SK-N-SH (cell line): ENCODE data around the gene MAPK11. TPM values are rescaled to one million over a fixed set of nuclear protein-coding genes. Genes with fewer than 3 reads are reported as not detected.

Experiments
- CTCF ChIA-PET: fragments of 300-600, 350-600 bp; formaldehyde crosslinking; extraction: SDS; loops from one replicate; lab custom pipeline; 2021; lab: Yijun Ruan, JAX
- POLR2A ChIA-PET: fragments of 350-600 bp; sonication (Branson Sonifier 250); formaldehyde crosslinking; extraction: SDS; loops from one replicate; lab custom pipeline; 2020; ENCODE audit warnings: antibody characterized with exemption, inconsistent platforms; lab: Yijun Ruan, JAX
- DNase-seq: peaks from one replicate; pipeline ENCODE4 v3.0.0; 2012
- H2AFZ ChIP-seq: fragments of 200-600 bp; sonication (generic); 2 replicates; pipeline ENCODE4 v1.8.1; 2016; ENCODE audit warnings: antibody characterized with exemption, mild to moderate bottlenecking, low read depth
- H3F3A ChIP-seq: fragments of 200-600 bp; sonication (generic); replicated peaks from 2 replicates; pipeline ENCODE3; 2016; ENCODE audit warnings: antibody characterized with exemption, mild to moderate bottlenecking; ENCODE audit not compliant: insufficient read depth
- H3K27ac ChIP-seq, 2 experiments: fragments of 200-500 bp in 1 of 2; fragments of 200-600 bp in 1 of 2; sonication (Bioruptor generic) in 1 of 2; sonication (generic), shearing (Covaris generic) in 1 of 2; 2 replicates each; pipeline versions ENCODE4 v1.5.1 to v1.6.1; 2014 to 2016; ENCODE audit warnings: low read depth in 2 of 2, inconsistent platforms in 1 of 2, low read length in 1 of 2, mild to moderate bottlenecking in 1 of 2, mixed read lengths in 1 of 2
- H3K27me3 ChIP-seq: fragments of 200-600 bp; sonication (generic), shearing (Covaris generic); 2 replicates; pipeline ENCODE4 v1.6.1; 2016; ENCODE audit warnings: mixed run types; ENCODE audit not compliant: insufficient read depth
- H3K36me3 ChIP-seq, 2 experiments: fragments of 200-500 bp in 1 of 2; fragments of 200-600 bp in 1 of 2; sonication (Bioruptor generic) in 1 of 2; sonication (generic) in 1 of 2; replicated peaks in 1 of 2; 2 replicates each; pipeline versions ENCODE3 to v1.5.1; 2014 to 2016; ENCODE audit warnings: low read length in 1 of 2, mild to moderate bottlenecking in 1 of 2; ENCODE audit not compliant: insufficient read depth in 2 of 2, control insufficient read depth in 1 of 2
- H3K4me1 ChIP-seq, 2 experiments: fragments of 200-500 bp in 1 of 2; fragments of 200-600 bp in 1 of 2; sonication (Bioruptor generic) in 1 of 2; sonication (generic), shearing (Covaris generic) in 1 of 2; 2 replicates each; pipeline versions ENCODE4 v1.5.1 to v1.6.1; 2014 to 2016; ENCODE audit warnings: low read depth in 1 of 2, low read length in 1 of 2, mixed run types in 1 of 2; ENCODE audit not compliant: insufficient read depth in 2 of 2, control insufficient read depth in 1 of 2
- H3K4me2 ChIP-seq: fragments of 200-600 bp; sonication (generic), shearing (Covaris generic); 2 replicates; pipeline ENCODE4 v1.6.1; 2017; ENCODE audit warnings: mixed run types
- H3K4me3 ChIP-seq, 2 experiments: fragments of 200-500 bp in 1 of 2; fragments of 200-600 bp in 1 of 2; sonication (Bioruptor generic) in 1 of 2; sonication (generic), shearing (Covaris generic) in 1 of 2; 2 replicates each; pipeline versions ENCODE4 v1.5.1 to v1.8.1; 2014 to 2016; ENCODE audit warnings: low read depth in 2 of 2, inconsistent platforms in 1 of 2, low read length in 1 of 2, mild to moderate bottlenecking in 1 of 2, mixed read lengths in 1 of 2, moderate library complexity in 1 of 2
- H3K79me2 ChIP-seq: fragments of 200-600 bp; sonication (generic); 2 replicates; pipeline ENCODE4 v1.8.1; 2017; ENCODE audit warnings: mild to moderate bottlenecking; ENCODE audit not compliant: insufficient read depth
- H3K9ac ChIP-seq: fragments of 200-600 bp; sonication (generic); 2 replicates; pipeline ENCODE4 v1.6.1; 2017; ENCODE audit warnings: mixed run types
- H3K9me2 ChIP-seq: fragments of 200-600 bp; sonication (generic); 2 replicates; pipeline ENCODE4 v1.6.1; 2017; ENCODE audit warnings: mixed run types
- H3K9me3 ChIP-seq: fragments of 200-600 bp; sonication (generic); 2 replicates; pipeline ENCODE4 v1.6.1; 2017; ENCODE audit warnings: mixed run types, mild to moderate bottlenecking, moderate library complexity
- H4K20me1 ChIP-seq: fragments of 200-600 bp; sonication (generic); 2 replicates; pipeline ENCODE4 v1.6.1; 2017; ENCODE audit warnings: mild to moderate bottlenecking, mixed run types; ENCODE audit not compliant: insufficient read depth
- ELF1 ChIP-seq: IDR thresholded peaks from 2 replicates; pipeline ENCODE4 v1.4.0; 2012
- FOSL2 ChIP-seq: IDR thresholded peaks from 2 replicates; pipeline ENCODE4 v1.4.0; 2012; ENCODE audit warnings: low read depth, mild to moderate bottlenecking, moderate library complexity, borderline replicate concordance
- FOXM1 ChIP-seq: IDR thresholded peaks from 2 replicates; pipeline ENCODE4 v1.4.0; 2012; ENCODE audit warnings: low read depth, mild to moderate bottlenecking
- GABPA ChIP-seq: IDR thresholded peaks from 2 replicates; pipeline ENCODE4 v1.4.0; 2012; ENCODE audit warnings: low read depth, mild to moderate bottlenecking
- MXI1 ChIP-seq: IDR thresholded peaks from 2 replicates; pipeline ENCODE4 v1.6.1; 2012; ENCODE audit warnings: mild to moderate bottlenecking, low read depth, low read length, improper control_type of control experiment
- NFIC ChIP-seq: IDR thresholded peaks from 2 replicates; pipeline ENCODE4 v1.4.0; 2012; ENCODE audit warnings: borderline replicate concordance
- POLR2AphosphoS5 ChIP-seq: IDR thresholded peaks from 2 replicates; pipeline ENCODE4 v1.6.1; 2012; ENCODE audit warnings: low read depth, low read length
- RAD21 ChIP-seq: IDR thresholded peaks from 2 replicates; pipeline ENCODE4 v1.6.1; 2012; ENCODE audit warnings: mild to moderate bottlenecking, low read length
- RCOR1 ChIP-seq: fragments of 150-350 bp; IDR thresholded peaks from 2 replicates; pipeline ENCODE4 v1.6.1; 2017; ENCODE audit warnings: antibody characterized with exemption, low read length
- SMC3 ChIP-seq: IDR thresholded peaks from 2 replicates; pipeline ENCODE4 v1.6.1; 2012; ENCODE audit warnings: low read depth, low read length, improper control_type of control experiment
- TCF12 ChIP-seq: IDR thresholded peaks from 2 replicates; pipeline ENCODE4 v1.4.0; 2012
- YY1 ChIP-seq: IDR thresholded peaks from 2 replicates; pipeline ENCODE4 v1.4.0; 2012; ENCODE audit warnings: low read depth, mild to moderate bottlenecking
- WGBS: methylation state at CpG from one replicate; pipeline ENCODE4 v1.1.6; 2017; ENCODE audit warnings: low lambda C conversion rate; 5-methylcytosine and 5-hydroxymethylcytosine counted together
- polyA plus RNA-seq, 3 experiments: library from polyadenylated mRNA; depleted of rRNA; stranded (reverse); fragments of >200 nt; gene quantifications; 2 replicates each; pipeline ENCODE4 v1.2.3, GENCODE V29; 2012
- TF ChIP-seq, protein P1 (sequence below): IDR thresholded peaks from 2 replicates; pipeline ENCODE4 v1.4.0; 2012; ENCODE audit warnings: low read depth
- TF ChIP-seq, protein P2 (sequence below): IDR thresholded peaks from 2 replicates; pipeline ENCODE4 v1.4.0; 2012; ENCODE audit warnings: low read depth, borderline replicate concordance
- TF ChIP-seq, protein P3 (sequence below): IDR thresholded peaks from 2 replicates; pipeline ENCODE4 v1.6.1; 2012; ENCODE audit warnings: mild to moderate bottlenecking, low read depth, low read length, moderate library complexity
- TF ChIP-seq, protein P4 (sequence below): IDR thresholded peaks from 2 replicates; pipeline ENCODE4; 2012
- TF ChIP-seq, protein P5 (sequence below): fragments of 200-600 bp; sonication (generic); IDR thresholded peaks from 2 replicates; pipeline ENCODE4 v1.6.1; 2017; ENCODE audit warnings: antibody characterized with exemption, mild to moderate bottlenecking, moderate library complexity
- TF ChIP-seq, protein P6 (sequence below): fragments of 150-350 bp; IDR thresholded peaks from 2 replicates; pipeline ENCODE4 v1.6.1; 2017; ENCODE audit warnings: antibody characterized with exemption, low read length, low read depth, borderline replicate concordance

Gene MAPK11
- polyA plus RNA-seq, 1 of the 3 experiments (the other 2 are of a cell fraction): 36.0 TPM

DNA sequence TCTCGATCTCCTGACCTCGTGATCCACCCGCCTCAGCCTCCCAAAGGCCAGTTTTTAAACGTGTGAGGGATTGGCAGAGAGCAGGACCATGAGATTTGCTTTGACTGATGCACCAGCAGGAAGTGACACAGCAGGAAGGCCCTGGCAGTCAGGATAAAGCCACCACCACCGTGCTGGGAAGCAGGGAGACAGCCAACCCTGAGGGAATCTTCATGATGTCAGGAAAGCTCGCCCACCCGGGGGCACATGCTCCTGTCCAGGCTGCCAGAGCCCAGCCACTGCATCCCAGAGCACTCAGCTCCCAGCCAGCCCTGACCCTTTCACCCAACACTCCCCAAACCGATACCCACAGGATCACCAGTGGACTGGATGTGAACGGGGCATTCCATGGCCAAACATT lies 31.4 kb downstream of the MAPK11 start (continued):
- TF ChIP-seq POLR2AphosphoS5 (no peak), MXI1 (no peak), ELF1 (no peak), YY1 (no peak), TCF12 (no peak)
- TF ChIP-seq, protein P1, sequence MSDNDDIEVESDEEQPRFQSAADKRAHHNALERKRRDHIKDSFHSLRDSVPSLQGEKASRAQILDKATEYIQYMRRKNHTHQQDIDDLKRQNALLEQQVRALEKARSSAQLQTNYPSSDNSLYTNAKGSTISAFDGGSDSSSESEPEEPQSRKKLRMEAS: no peak

DNA sequence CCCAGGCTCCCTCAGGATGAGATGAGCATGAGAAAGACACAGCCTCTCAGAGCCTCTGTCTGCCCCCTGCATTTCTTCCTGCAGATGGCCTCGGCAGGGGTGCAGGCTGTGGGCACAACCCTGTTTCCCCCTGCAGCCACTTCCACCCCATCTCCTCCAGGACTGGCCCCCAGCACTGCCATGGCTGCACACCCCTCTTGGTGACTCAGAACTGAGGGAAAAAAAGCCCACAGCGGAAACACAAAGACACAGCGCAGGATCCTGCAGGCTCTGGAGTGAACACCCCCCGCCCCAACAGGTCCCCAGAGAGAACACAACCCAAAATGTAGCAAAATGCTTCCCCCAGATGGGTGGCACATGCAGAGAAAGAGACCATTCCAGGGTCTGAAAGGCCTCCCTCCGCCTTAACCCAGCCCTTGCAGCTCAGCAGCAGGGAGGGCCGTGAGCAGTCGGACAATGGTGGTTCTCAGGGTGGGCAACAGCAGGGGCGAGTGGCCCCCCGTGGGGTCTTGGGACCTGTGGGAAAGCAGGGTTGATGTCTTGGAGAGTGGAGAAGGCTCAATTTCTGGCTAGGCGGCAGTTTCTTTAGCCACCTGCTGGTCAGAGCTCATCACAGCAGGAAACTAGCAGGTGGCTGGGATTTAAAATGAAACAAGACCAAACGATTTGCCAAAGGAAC lies 33.3 kb downstream of the MAPK11 start:
- peaks cover 4 to 11% of the 10 kb centered on the region in 2 experiments for H3K36me3 ChIP-seq
- 69% methylated on average over 5 of the region's 11 CpGs for WGBS
- TF ChIP-seq RAD21: peak; percentile 45
- no peak for TF ChIP-seq FOXM1
- TF ChIP-seq, protein P2, sequence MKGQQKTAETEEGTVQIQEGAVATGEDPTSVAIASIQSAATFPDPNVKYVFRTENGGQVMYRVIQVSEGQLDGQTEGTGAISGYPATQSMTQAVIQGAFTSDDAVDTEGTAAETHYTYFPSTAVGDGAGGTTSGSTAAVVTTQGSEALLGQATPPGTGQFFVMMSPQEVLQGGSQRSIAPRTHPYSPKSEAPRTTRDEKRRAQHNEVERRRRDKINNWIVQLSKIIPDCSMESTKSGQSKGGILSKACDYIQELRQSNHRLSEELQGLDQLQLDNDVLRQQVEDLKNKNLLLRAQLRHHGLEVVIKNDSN: no peak
- TF ChIP-seq GABPA: no peak
- TF ChIP-seq, protein P3, sequence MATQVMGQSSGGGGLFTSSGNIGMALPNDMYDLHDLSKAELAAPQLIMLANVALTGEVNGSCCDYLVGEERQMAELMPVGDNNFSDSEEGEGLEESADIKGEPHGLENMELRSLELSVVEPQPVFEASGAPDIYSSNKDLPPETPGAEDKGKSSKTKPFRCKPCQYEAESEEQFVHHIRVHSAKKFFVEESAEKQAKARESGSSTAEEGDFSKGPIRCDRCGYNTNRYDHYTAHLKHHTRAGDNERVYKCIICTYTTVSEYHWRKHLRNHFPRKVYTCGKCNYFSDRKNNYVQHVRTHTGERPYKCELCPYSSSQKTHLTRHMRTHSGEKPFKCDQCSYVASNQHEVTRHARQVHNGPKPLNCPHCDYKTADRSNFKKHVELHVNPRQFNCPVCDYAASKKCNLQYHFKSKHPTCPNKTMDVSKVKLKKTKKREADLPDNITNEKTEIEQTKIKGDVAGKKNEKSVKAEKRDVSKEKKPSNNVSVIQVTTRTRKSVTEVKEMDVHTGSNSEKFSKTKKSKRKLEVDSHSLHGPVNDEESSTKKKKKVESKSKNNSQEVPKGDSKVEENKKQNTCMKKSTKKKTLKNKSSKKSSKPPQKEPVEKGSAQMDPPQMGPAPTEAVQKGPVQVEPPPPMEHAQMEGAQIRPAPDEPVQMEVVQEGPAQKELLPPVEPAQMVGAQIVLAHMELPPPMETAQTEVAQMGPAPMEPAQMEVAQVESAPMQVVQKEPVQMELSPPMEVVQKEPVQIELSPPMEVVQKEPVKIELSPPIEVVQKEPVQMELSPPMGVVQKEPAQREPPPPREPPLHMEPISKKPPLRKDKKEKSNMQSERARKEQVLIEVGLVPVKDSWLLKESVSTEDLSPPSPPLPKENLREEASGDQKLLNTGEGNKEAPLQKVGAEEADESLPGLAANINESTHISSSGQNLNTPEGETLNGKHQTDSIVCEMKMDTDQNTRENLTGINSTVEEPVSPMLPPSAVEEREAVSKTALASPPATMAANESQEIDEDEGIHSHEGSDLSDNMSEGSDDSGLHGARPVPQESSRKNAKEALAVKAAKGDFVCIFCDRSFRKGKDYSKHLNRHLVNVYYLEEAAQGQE: no peak
- TF ChIP-seq MXI1: no peak
- no peak for TF ChIP-seq FOSL2
- peak; percentile 37 for TF ChIP-seq SMC3
- TF ChIP-seq, protein P4, sequence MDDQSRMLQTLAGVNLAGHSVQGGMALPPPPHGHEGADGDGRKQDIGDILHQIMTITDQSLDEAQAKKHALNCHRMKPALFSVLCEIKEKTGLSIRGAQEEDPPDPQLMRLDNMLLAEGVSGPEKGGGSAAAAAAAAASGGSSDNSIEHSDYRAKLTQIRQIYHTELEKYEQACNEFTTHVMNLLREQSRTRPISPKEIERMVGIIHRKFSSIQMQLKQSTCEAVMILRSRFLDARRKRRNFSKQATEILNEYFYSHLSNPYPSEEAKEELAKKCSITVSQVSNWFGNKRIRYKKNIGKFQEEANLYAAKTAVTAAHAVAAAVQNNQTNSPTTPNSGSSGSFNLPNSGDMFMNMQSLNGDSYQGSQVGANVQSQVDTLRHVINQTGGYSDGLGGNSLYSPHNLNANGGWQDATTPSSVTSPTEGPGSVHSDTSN: no peak
- TF ChIP-seq, protein P5, sequence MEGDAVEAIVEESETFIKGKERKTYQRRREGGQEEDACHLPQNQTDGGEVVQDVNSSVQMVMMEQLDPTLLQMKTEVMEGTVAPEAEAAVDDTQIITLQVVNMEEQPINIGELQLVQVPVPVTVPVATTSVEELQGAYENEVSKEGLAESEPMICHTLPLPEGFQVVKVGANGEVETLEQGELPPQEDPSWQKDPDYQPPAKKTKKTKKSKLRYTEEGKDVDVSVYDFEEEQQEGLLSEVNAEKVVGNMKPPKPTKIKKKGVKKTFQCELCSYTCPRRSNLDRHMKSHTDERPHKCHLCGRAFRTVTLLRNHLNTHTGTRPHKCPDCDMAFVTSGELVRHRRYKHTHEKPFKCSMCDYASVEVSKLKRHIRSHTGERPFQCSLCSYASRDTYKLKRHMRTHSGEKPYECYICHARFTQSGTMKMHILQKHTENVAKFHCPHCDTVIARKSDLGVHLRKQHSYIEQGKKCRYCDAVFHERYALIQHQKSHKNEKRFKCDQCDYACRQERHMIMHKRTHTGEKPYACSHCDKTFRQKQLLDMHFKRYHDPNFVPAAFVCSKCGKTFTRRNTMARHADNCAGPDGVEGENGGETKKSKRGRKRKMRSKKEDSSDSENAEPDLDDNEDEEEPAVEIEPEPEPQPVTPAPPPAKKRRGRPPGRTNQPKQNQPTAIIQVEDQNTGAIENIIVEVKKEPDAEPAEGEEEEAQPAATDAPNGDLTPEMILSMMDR: peak; percentile 55
- no peak for TF ChIP-seq TCF12
- no peak for TF ChIP-seq NFIC
- TF ChIP-seq, protein P6, sequence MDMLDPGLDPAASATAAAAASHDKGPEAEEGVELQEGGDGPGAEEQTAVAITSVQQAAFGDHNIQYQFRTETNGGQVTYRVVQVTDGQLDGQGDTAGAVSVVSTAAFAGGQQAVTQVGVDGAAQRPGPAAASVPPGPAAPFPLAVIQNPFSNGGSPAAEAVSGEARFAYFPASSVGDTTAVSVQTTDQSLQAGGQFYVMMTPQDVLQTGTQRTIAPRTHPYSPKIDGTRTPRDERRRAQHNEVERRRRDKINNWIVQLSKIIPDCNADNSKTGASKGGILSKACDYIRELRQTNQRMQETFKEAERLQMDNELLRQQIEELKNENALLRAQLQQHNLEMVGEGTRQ: no peak
- TF ChIP-seq RCOR1: no peak
- TF ChIP-seq, all 33 proteins: peak for 3
- no peaks in the 10 kb centered on the region for H3K27me3 ChIP-seq
- peaks cover 0 to 9% of the 10 kb centered on the region in 2 experiments; a peak in 1 of 4 replicates for H3K4me1 ChIP-seq
- H3K9me3 ChIP-seq: no peaks in the 10 kb centered on the region
- peaks cover 11% of the 10 kb centered on the region for H3F3A ChIP-seq
- no peak overlapping the region for H3K4me3 ChIP-seq
- no peak overlapping the region for H3K9ac ChIP-seq
- H3K4me2 ChIP-seq: no peak overlapping the region
- H3K79me2 ChIP-seq: peaks cover 74% of the 10 kb centered on the region
- ChIA-PET POLR2A (no interaction called here), CTCF (interaction anchor here (0.6 to 3.5 kb wide), 23 partner anchors 9 to 468 kb away, joined by 3 to 19 read pairs (median 4); partner anchors contain the start of genes HDAC10 and SCO2)
- H3K27ac ChIP-seq: no peak overlapping the region
- no peaks in the 10 kb centered on the region for H3K9me2 ChIP-seq
- H4K20me1 ChIP-seq: peaks cover 46% of the 10 kb centered on the region
- no peak overlapping the region for H2AFZ ChIP-seq
- no peak for DNase-seq
